GM19025 (cell line): ENCODE measurements around the gene MAGI2.
"Not testable (repeated sequence)": the region's sequence is repeated elsewhere in the genome, so short reads cannot be mapped to it uniquely, and the experiment has no call there.

Experiments
- ATAC-seq: cut with Tn5 transposase; IDR thresholded peaks from one replicate; pipeline ENCODE4 v1.9.1; 2021; ENCODE audit warnings: mild to moderate bottlenecking, low read depth, moderate library complexity; ENCODE audit not compliant: unreplicated experiment

Gene MAGI2

GRCh38 chr7:78616539-78616938 lies 836.9 kb downstream of the MAGI2 start:
- ATAC-seq, result no peak

- no peak for ATAC-seq
Measured at GRCh38 chr7:78609281-78609680, 844.2 kb downstream of the MAGI2 start.

- no peak for ATAC-seq
Measured at GRCh38 chr7:78607099-78607498, 846.4 kb downstream of the MAGI2 start.

- no peak for ATAC-seq
Measured at GRCh38 chr7:78605119-78605518, 848.3 kb downstream of the MAGI2 start.

- no peak for ATAC-seq
Measured at GRCh38 chr7:78601728-78602127, 851.7 kb downstream of the MAGI2 start.

GRCh38 chr7:78594156-78594555 lies 859.3 kb downstream of the MAGI2 start:
- ATAC-seq, result no peak

- no peak for ATAC-seq
Measured at GRCh38 chr7:78588393-78588792, 865.1 kb downstream of the MAGI2 start.

- ATAC-seq, result no peak
Measured at GRCh38 chr7:78587443-78588044, 865.9 kb downstream of the MAGI2 start.

- ATAC-seq, result no peak
Measured at GRCh38 chr7:78585980-78586379, 867.5 kb downstream of the MAGI2 start.

- no peak for ATAC-seq
Measured at GRCh38 chr7:78578686-78579085, 874.8 kb downstream of the MAGI2 start.

- ATAC-seq, result not testable (repeated sequence)
Measured at GRCh38 chr7:78577174-78577952, 876.1 kb downstream of the MAGI2 start.

GRCh38 chr7:78576236-78576635 lies 877.2 kb downstream of the MAGI2 start:
- ATAC-seq, result no peak

- no peak for ATAC-seq
Measured at GRCh38 chr7:78571292-78571691, 882.2 kb downstream of the MAGI2 start.

GRCh38 chr7:78568690-78569089 lies 884.8 kb downstream of the MAGI2 start:
- no peak for ATAC-seq

GRCh38 chr7:78567836-78568235 lies 885.6 kb downstream of the MAGI2 start:
- ATAC-seq, result no peak

GRCh38 chr7:78565784-78566183 lies 887.7 kb downstream of the MAGI2 start:
- ATAC-seq, result no peak

GRCh38 chr7:78563191-78563590 lies 890.3 kb downstream of the MAGI2 start:
- no peak for ATAC-seq

- no peak for ATAC-seq
Measured at GRCh38 chr7:78562191-78562590, 891.3 kb downstream of the MAGI2 start.

- ATAC-seq, result no peak
Measured at GRCh38 chr7:78558566-78558965, 894.9 kb downstream of the MAGI2 start.

GRCh38 chr7:78543976-78544375 lies 909.5 kb downstream of the MAGI2 start:
- ATAC-seq, result no peak

GRCh38 chr7:78542981-78543380 lies 910.5 kb downstream of the MAGI2 start:
- ATAC-seq, result no peak

- no peak for ATAC-seq
Measured at GRCh38 chr7:78542541-78542940, 910.9 kb downstream of the MAGI2 start.
